Kidney glomerular epithelial cell (primary cell): ENCODE results near the gene CEP97.
"Not testable (repeated sequence)": the region's sequence is repeated elsewhere in the genome, so short reads cannot be mapped to it uniquely, and the experiment has no call there.

Source experiments
- DNase-seq: peaks from one replicate; lab custom pipeline; 2025; lab: John Stamatoyannopoulos, UW

The CEP97 gene

DNA sequence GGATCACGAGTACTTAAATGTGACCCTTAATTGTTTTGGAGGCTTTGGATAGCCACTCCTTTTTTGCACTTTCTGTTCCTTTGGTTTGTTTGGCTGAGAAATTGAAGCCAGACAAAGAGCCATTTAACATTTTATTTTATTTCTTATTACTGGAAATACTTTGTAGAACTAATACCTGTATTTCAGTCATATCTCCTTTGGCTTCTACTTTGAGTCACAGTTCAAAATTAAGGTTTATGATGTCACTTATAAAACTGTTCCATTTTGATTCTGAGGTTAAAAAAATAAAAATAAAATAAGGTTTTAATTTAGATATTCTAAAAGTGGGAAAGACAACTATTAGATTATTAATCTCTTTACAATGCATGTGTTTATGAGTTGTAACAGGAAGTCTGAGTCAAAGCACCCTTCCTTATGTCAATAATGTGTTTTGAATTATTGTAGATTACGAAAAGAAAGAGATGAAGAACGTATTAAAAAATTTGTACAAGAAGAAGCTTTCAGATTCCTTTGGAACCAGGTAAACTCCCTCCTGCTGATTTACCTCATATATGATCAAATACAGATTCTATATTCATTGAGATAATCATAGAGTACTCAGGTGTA lies 37.7 kb downstream of the CEP97 start:
- DNase-seq, result no peak

DNA sequence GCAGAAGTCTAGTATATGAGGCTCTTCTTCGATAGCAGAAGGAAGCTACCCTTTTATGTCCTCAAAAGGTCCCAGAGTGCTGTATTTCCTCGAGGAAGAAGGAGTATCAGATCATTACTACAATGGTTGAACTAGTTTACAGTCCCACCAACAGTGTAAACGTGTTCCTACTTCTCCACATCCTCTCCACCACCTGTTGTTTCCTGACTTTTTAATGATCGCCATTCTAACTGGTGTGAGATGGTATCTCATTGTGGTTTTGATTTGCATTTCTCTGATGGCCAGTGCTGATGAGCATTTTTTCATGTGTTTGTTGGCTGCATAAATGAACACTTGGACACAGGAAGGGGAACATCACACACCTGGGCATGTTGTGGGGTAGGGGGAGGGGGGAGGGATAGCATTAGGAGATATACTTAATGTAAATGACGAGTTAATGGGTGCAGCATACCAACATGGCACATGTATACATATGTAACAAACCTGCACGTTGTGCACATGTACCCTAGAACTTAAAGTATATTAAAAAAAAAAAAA lies 53.4 kb downstream of the CEP97 start:
- DNase-seq, result not testable (repeated sequence)

DNA sequence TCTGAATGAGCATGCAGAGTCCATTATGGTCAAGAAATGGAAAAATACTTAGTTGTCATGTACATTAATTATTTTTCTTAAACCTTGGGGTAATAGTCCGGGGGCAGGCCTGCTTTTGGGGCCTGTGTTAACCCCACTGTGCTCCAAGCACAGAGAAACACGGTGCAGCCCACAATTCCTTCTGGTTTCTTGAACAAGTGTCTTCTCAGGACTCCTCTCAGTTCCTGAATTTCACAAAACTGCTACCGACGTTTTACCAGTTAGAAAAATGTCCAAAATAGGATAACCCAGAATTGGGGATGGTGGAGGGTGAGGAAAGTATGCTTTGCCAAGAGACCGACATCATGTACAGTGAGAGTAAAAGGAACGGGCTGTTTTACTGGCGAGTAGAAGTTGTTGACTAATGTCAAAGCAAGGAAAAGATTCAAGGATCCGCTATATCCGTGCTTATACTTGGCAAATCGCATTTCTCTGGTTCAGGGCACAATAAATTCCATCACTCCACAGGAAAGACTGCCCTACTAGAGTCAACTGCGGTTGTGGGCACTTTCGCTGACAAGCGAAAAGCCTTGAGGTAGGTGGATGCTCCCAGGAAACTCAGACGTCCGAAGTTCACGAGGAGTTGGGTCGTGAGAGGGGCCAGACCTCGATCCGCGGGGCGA lies 54.1 kb downstream of the CEP97 start:
- peak; percentile 64 for DNase-seq

DNA sequence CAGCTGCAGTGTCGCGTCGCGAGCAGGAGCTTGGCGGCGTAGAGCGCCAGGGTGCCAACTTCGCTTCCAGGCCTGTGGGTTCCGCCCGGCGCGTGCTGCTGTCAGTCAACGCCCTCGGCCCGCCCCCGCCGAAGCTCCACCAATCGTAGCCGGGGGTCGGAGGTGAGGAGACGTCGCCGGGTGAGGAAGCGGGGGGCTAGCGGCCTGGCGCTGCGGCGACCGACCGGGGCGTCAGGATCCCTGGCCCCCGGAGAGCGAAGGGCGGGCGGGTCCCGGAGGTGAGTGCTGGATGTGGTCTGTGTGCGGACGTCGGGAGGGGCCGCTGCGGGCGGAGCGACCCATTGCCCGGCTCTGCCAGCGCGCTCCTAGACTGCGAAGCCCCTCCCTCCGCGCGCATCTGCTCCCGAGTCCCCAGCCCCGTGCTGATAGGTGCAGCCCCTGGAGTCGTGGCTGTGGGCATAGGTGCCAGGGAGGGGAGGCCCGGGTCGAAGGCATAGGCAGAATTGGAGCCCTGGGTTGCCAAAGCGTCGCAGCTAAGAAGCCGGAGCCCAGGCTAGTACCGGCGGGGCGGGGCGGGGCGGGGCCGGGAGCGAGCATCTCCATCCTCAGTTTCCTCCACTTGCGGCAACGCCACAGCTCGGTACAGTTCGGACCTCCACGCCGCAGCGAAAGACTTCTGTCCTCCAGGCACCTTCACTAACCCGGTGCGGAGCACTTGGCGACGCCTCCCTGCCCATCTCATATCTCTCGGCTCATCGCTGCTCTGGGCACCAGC lies 54.8 kb downstream of the CEP97 start, which contains the start of gene NXPE3:
TSS of gene NXPE3 (plus strand) at position 165 of the 775 bp plus-strand sequence. CDS start 6,386 bp downstream, outside the sequence.
- peak; percentile 83 for DNase-seq

DNA sequence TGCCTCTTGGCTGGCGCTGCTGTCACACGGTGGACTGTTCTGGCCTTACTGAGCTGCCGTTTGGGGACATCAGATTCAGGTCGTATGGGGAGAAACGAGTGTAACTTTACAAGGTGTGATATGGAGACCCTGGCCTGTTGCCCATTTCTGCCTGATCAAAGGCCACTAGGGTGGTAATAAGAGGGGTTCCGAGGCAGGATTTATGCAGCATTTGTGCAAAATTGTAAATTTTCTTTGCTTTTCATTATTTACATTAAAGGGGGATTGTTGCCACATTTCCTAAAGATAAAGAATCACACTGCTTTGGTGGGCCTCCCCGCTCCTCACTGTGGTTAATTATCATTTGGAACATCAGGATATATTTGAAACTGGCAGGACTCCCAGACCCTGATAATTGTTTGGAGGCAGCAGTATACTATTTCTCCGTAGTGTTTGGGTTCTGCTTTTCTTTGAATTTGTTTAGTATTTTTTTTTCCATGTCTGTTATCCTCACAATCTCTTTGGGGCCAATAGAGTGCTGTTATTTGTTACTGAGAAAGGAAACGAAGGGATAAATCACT lies 55.5 kb downstream of the CEP97 start:
- DNase-seq, result no peak

DNA sequence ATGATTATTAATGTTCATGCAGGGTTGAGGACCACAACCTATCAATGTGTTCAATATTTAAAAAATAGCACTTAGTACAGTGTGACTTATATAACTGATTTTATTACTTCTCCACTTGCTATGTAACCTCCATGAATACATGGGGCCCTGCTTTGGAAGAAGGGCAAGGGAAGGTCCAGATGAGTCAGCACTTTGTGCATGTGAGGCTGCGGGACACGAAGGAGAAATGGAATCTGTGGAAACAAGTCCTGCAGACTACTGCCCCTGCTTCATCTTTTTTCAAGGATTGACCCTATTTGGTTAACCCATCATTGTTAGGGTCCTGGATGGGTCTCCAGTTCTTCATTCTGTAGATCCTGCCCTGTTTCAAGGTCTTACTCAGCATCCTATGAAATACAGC lies 56.2 kb downstream of the CEP97 start:
- peak; percentile 15 for DNase-seq

DNA sequence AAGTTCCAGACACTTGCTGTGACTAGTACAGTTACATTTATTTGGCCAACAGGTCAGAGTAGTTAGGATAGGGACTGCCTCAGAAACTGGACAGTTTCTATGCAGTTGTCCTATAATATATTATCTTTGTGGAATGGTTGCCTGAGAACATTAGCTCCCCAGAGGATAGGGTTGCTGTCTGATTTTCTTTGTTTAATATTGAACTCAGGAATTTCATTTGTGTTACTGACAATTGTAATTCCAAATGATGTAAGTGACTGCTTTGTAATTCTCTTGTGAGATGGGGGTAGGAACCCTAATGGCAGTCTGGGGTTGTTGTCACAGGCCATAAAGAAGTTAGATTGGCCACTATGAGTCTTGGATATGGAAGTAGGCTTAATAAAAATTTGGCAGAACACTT lies 56.8 kb downstream of the CEP97 start:
- DNase-seq, result no peak

DNA sequence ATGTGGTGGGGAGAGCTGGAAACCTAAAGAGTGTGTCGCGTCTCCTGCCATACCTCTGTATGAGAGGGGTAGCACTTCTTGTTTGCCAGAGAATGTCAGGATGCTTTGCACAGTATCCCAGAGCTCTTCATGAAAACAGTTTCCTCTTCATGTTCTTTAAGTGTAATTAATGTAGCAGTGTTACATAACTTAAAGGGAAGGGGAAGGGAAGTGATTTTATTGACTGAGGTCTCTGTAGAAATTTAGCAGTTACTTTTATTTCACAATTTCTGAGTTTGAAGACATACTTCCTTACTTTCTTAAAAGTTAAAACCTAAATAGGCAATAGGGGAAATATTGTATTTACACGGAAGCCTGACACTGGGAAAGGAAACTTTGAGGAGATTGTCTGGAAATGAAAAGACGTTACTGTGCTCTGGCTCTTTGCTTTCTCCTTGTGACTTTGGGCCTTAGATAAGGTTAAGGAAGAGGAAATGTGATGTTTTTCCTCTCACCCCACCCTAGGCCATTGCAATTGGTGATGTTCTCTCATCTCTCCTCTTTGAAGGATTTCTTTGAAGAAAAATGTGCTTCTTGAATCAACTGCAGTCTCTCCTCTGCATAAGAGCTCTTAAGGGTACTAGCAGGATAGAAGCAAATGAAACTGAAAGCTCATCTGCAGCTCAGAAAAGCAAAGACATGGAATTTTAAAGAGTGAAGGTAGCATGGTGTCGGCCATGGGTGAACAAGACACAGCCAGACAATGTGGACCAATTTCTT lies 60.6 kb downstream of the CEP97 start:
- no peak for DNase-seq

DNA sequence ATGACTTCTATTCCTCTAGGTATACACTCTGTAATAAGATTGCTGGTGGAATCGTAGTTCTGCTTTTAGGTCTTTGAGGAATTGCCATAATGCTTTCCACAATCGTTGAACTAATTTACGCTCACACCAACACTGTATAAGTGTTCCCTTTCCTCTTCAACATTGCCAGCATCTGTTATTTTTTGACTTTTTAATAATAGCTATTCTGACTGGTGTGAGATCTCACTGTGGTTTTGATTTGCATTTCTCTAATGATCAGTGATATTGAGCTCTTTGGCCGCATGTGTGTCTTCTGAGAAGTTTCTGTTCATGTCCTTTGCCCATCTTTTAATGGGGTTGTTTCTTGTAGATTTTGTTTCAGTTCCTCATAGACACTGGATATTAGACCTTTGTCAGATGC lies 67.4 kb downstream of the CEP97 start:
- DNase-seq, result no peak

DNA sequence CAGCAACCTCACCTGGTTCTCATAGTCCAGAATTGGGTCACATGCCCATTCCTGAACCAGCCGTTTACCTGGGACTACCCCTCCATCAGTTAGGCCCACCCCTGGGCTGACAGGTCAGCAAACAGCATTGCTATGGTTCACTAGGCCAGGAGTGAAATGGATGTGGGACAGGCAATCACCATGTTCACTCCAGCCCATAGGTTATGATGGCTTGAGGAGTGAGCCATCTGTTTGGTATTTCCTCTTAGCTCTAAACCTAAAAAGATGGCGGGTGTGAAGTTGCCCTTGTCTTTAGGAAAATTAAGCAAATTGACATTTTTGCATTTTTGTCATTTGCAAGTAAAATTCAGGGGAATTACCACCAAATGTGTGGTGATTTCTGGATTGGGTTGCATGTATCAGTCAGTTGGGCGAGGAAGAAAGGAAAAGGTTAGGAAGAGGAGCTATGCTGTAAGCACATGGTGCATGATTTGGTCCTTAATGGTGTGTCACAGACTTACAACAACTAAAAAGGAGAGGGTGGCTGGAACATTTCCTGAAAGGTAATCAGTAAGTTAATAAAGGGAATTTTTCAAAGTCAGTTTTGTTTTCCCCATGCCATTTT lies 71.8 kb downstream of the CEP97 start:
- no peak for DNase-seq

DNA sequence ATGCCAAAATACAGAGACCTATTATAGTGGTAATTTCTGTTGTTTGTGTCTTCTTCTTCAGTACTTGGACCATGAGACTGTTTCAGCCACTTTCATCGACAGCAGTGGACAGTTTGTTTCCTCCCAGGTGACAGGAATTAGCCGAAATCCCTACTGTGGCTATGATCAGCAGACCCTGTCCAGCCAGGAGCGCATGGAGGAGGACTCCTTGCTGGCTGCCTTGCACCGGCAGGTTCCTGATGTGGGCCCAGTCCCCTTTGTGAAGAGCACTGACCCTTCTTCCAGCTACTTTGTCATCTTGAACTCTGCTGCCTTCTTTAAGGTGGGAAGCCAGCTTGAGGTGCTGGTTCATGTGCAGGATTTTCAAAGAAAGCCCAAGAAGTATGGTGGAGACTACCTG lies 76.8 kb downstream of the CEP97 start:
- DNase-seq, result no peak

DNA sequence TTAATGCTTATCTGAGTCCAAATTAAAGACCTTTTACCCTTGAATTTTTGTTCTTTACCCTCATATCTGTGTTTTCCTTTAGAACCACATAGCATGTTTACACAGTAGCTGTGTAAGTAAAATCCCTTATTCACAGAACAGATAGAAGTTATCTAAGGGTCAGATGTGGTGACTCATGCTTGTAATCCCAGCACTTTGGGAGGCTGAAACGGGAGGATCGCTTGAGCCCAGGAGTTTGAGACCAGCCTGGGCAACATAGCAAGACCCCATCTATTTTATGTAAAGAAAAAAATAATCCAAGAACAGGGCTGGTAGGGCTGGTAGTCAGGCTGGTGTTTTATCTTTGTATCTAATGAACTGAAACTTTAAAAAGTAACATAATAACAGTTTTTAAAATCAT lies 77.8 kb downstream of the CEP97 start:
- no peak for DNase-seq

DNA sequence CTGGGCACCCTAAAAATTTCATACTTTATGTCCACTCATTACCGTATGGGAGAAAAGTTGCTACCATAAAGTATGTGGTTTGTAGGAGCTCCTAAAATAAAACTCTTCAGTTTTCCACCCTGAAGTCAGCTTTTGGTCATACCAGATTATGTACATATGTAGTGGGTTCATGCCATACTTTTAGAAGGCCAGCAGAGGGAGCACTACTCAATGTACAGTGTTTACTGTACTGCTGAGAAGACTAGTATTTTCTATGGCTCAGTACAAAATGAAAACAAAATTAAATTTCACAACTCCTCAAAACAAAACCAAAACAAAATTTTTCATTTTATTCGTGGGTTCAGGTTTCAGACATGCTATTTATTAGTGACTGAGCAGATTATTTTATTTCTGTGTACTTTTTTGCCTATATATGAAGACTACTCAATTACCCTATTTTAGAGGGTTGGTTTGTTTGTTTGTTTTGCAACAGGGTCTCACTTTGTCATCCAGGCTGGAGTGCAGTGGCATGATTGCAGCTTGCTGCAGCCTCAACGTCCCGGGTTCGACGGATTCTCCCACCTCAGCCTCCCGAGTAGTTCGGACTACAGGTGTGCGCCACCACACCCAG lies 78.9 kb downstream of the CEP97 start:
- peak; percentile 45 for DNase-seq

DNA sequence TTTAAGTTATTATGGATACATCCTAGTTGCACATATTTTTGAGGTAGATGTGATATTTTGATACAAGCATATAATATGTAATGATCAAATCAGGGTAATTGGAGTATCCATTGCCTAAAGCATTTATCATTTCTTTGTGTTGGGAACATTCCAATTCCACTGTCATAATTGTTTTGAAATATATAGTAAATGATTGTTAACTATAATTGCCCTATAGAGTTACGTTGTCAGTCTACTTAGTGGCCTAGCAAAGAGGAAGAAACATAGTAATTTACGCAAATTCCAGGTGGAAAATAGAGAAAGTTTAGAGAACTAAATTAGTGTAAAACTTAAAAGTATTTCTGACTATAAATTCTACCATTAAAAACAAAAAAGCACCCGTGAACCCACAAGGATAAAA lies 79.5 kb downstream of the CEP97 start:
- no peak for DNase-seq

DNA sequence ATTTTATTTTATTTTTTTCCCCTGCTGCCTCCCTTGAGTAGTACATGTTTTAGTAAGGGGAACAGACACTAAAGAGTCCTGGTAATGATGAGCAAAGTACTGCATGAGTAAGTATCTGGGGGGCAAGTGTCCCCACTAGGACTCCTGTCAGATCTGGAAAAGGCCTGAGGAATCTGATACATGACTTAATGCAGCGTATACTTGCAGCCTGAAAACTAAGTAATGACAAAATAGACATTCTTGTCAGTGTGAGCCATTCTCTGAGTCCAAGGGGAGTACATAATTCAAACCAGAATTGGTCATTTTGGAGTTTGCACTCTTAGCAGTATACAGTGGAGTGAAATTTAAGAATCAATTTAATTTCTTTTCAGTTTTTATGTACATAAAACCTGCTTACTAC lies 82.1 kb downstream of the CEP97 start:
- DNase-seq, result no peak

DNA sequence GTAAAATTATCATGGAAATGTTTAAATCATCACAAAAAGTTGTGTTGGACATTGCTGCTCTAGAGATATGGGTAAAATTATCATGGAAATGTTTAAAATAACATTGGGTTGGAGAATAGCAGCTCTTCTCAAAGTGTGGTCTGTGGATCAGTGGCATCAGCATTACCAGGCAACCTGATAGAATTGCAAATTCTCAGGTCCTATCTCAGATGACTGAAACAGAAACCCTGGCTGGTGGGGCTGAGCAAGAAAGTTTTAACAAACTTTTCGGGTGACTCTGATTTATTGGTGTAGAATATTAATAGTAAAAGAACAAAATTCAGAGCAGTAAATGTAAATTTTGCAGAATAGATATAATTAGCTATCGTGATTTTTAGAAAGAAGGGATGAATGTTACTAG lies 83.5 kb downstream of the CEP97 start:
- DNase-seq, result no peak

DNA sequence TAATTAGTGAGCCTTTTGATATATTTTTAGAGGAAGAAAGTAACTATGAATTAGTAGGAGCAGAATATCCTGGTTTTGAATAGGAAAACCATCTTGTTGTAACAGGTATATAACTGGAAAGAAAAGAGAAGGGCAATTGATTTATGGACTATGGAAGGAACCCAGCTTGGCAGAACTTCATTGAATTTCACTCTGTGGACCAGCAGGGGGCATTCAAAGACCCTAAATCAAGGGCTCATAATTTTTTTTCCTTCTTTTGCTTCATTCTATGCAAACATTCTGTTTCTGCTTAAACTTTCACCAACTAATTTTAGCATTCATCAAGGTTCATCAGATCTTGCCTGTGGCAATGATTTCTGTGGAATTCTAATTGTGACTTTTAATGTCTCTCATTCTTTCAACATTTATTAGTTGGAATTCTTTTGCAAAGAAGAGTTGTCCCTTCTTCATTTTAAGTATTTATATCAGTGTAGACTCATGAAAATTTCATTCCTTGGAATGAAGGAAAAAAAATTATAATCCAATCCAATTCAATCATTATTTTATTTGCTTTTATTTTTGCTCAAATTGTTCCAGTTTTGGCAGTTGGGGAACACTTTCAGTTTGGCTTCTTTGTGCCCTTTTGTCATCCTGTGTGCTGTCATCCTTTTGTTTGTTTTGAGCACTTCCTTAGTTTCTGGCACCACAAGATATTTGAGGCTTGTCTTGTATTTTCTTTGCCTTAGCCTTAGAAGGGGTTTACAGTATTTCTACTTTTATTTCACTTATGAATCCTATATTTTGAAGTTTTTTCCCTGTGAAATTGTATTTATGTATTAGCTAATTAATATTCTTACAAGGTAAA lies 85.0 kb downstream of the CEP97 start:
- peak; percentile 48 for DNase-seq

DNA sequence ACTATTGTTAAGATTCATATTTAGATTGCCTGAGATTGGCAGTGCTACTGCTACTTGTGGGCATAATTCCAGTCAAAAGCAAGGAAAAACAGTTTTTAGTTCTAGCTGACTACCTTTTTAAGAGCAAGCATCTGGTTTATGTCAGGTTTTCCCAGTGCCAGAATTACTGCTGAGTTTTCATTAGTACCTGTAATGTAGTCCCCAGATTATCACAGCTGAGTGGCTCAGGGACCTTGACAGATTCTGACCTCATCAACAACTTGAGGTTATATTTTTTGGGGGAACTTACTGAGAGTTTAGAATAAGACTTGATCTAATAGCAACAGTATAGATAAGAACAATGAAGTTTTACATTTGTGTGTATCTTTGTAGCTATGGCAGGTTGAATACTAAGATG lies 85.6 kb downstream of the CEP97 start:
- DNase-seq, result peak; percentile 33

DNA sequence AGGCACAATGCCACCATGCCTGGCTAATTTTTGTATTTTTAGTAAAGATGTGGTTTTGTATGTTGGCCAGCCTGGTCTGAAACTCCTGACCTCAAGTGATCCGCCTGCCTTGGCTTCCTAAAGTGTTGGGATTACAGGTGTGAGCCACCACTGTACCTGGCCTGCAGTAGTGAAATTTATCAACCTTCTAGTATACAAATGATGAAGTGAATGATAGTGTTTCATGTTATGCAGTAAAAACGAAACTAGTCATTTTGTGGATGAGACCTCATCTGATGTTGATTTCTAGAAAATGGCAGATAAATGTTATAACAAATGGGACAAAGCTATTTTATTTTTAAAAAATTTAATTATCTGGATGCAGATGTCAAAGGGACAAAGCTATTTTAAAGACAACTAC lies 87.5 kb downstream of the CEP97 start:
- no peak for DNase-seq

DNA sequence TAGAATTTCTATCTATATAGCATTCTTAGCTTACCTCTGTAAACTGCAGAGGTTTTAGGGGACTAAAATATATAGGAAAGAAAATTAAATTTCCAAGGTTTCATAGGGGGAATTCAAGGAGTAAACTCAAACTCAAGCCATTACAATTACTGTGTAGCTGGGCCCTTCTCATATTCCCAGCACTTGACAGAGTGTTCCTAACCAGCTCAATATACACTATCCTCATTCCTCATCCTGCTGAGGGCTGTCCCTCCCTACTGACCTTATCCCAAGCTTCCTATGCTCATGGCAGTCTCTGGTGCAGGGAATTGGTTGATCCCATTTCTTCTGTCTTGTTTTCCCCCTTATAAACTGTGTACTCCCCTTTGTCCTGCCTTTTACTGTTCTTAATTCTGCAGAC lies 88.5 kb downstream of the CEP97 start:
- no peak for DNase-seq
